ENCODE data around the gene PLAA.

Gene PLAA

GRCh38 chr9:26947736-26948135 lies 694 bp upstream of the PLAA start:
- H3K27me3 Mint-ChIP-seq = no peaks in the 10 kb centered on the region
- H3K27ac Mint-ChIP-seq = peak overlapping the region; percentile 99
- no peaks in the 10 kb centered on the region for H3K36me3 Mint-ChIP-seq
- H3K4me3 Mint-ChIP-seq = peak overlapping the region; percentile 97
- H3K9me3 Mint-ChIP-seq = no peaks in the 10 kb centered on the region
- peaks cover 45% of the 10 kb centered on the region for H3K4me1 Mint-ChIP-seq

GRCh38 chr9:26945591-26945990 lies 1.5 kb downstream of the PLAA start:
- H3K4me3 Mint-ChIP-seq = peak overlapping the region; percentile 97
- no peak overlapping the region for H3K27ac Mint-ChIP-seq
- peaks cover 66% of the 10 kb centered on the region for H3K4me1 Mint-ChIP-seq
- peaks cover 6% of the 10 kb centered on the region for H3K36me3 Mint-ChIP-seq
- H3K9me3 Mint-ChIP-seq = no peaks in the 10 kb centered on the region
- no peaks in the 10 kb centered on the region for H3K27me3 Mint-ChIP-seq

- H3K4me3 Mint-ChIP-seq = peak overlapping the region; percentile 42
- H3K27ac Mint-ChIP-seq = peak overlapping the region; percentile 18
- H3K4me1 Mint-ChIP-seq = peaks cover 91% of the 10 kb centered on the region
- no peaks in the 10 kb centered on the region for H3K27me3 Mint-ChIP-seq
- peaks cover 19% of the 10 kb centered on the region for H3K36me3 Mint-ChIP-seq
- peaks cover 8% of the 10 kb centered on the region for H3K9me3 Mint-ChIP-seq
These were observed 6.3 kb downstream of the PLAA start for GRCh38 chr9:26940779-26941178.

GRCh38 chr9:26939955-26940711 lies 6.9 kb downstream of the PLAA start:
- Mint-ChIP-seq H3K4me1 (peaks cover 91% of the 10 kb centered on the region), H3K27ac (peak overlapping the region; percentile 18), H3K4me3 (peak overlapping the region; percentile 42), H3K36me3 (peaks cover 19% of the 10 kb centered on the region), H3K27me3 (no peaks in the 10 kb centered on the region), H3K9me3 (peaks cover 8% of the 10 kb centered on the region)

GRCh38 chr9:26937816-26938371 lies 9.1 kb downstream of the PLAA start:
- peak overlapping the region; percentile 40 for H3K4me3 Mint-ChIP-seq

GRCh38 chr9:26935847-26936246 lies 11.2 kb downstream of the PLAA start:
- H3K27me3 Mint-ChIP-seq = no peaks in the 10 kb centered on the region
- peaks cover 19% of the 10 kb centered on the region for H3K36me3 Mint-ChIP-seq
- no peak overlapping the region for H3K4me3 Mint-ChIP-seq
- peaks cover 8% of the 10 kb centered on the region for H3K9me3 Mint-ChIP-seq
- no peak overlapping the region for H3K27ac Mint-ChIP-seq
- H3K4me1 Mint-ChIP-seq = peaks cover 55% of the 10 kb centered on the region

More at GRCh38 chr9:26937816-26938371, 9.1 kb downstream of the PLAA start:
- Mint-ChIP-seq H3K36me3 (peaks cover 21% of the 10 kb centered on the region), H3K27me3 (no peaks in the 10 kb centered on the region), H3K9me3 (peaks cover 8% of the 10 kb centered on the region), H3K27ac (no peak overlapping the region), H3K4me1 (peaks cover 76% of the 10 kb centered on the region)

- no peaks in the 10 kb centered on the region for H3K9me3 Mint-ChIP-seq
- peaks cover 4% of the 10 kb centered on the region for H3K4me1 Mint-ChIP-seq
- H3K27ac Mint-ChIP-seq = no peak overlapping the region
- peaks cover 24% of the 10 kb centered on the region for H3K36me3 Mint-ChIP-seq
- no peak overlapping the region for H3K4me3 Mint-ChIP-seq
- no peaks in the 10 kb centered on the region for H3K27me3 Mint-ChIP-seq
These were observed 18.0 kb downstream of the PLAA start for GRCh38 chr9:26928902-26929495.

- peaks cover 30% of the 10 kb centered on the region for H3K36me3 Mint-ChIP-seq
- H3K4me3 Mint-ChIP-seq = no peak overlapping the region
These were observed 21.4 kb downstream of the PLAA start for GRCh38 chr9:26925609-26926008.

GRCh38 chr9:26919698-26920097 lies 27.3 kb downstream of the PLAA start:
- Mint-ChIP-seq H3K36me3 (peaks cover 40% of the 10 kb centered on the region), H3K27ac (no peak overlapping the region), H3K9me3 (no peaks in the 10 kb centered on the region), H3K27me3 (no peaks in the 10 kb centered on the region), H3K4me3 (no peak overlapping the region), H3K4me1 (no peaks in the 10 kb centered on the region)

More at GRCh38 chr9:26925609-26926008, 21.4 kb downstream of the PLAA start:
- peaks cover 4% of the 10 kb centered on the region for H3K4me1 Mint-ChIP-seq
- H3K9me3 Mint-ChIP-seq = no peaks in the 10 kb centered on the region
- H3K27me3 Mint-ChIP-seq = no peaks in the 10 kb centered on the region
- no peak overlapping the region for H3K27ac Mint-ChIP-seq

- Mint-ChIP-seq H3K27ac (no peak overlapping the region), H3K4me3 (no peak overlapping the region), H3K36me3 (peaks cover 20% of the 10 kb centered on the region), H3K4me1 (no peaks in the 10 kb centered on the region), H3K27me3 (no peaks in the 10 kb centered on the region), H3K9me3 (no peaks in the 10 kb centered on the region)
These were observed 33.8 kb downstream of the PLAA start for GRCh38 chr9:26913138-26913668.

- no peaks in the 10 kb centered on the region for H3K27me3 Mint-ChIP-seq
- peaks cover 22% of the 10 kb centered on the region for H3K36me3 Mint-ChIP-seq
- no peak overlapping the region for H3K4me3 Mint-ChIP-seq
- no peaks in the 10 kb centered on the region for H3K4me1 Mint-ChIP-seq
- H3K27ac Mint-ChIP-seq = no peak overlapping the region
- no peaks in the 10 kb centered on the region for H3K9me3 Mint-ChIP-seq
These were observed 42.4 kb downstream of the PLAA start for GRCh38 chr9:26904671-26905070.

- H3K4me3 Mint-ChIP-seq = no peak overlapping the region
- H3K4me1 Mint-ChIP-seq = no peaks in the 10 kb centered on the region
- peaks cover 21% of the 10 kb centered on the region for H3K36me3 Mint-ChIP-seq
- H3K27me3 Mint-ChIP-seq = no peaks in the 10 kb centered on the region
- H3K27ac Mint-ChIP-seq = no peak overlapping the region
- no peaks in the 10 kb centered on the region for H3K9me3 Mint-ChIP-seq
These were observed 43.0 kb downstream of the PLAA start for GRCh38 chr9:26904070-26904469.

GRCh38 chr9:26893030-26893676 lies 53.9 kb downstream of the PLAA start:
- Mint-ChIP-seq H3K27ac (peak overlapping the region; percentile 100), H3K4me1 (peaks cover 28% of the 10 kb centered on the region), H3K9me3 (peaks cover 8% of the 10 kb centered on the region), H3K4me3 (peak overlapping the region; percentile 97), H3K36me3 (peaks cover 2% of the 10 kb centered on the region), H3K27me3 (no peaks in the 10 kb centered on the region)

GRCh38 chr9:26892251-26893029 lies 54.6 kb downstream of the PLAA start, which contains the start of gene CAAP1:
Gene CAAP1 (minus strand): TSS chr9:26892802. CDS start chr9:26892715, 87 bp downstream.
- H3K36me3 Mint-ChIP-seq = peaks cover 4% of the 10 kb centered on the region
- peak within 1 kb of the TSS; percentile 97 for H3K4me3 Mint-ChIP-seq
- no peaks in the 10 kb centered on the region for H3K27me3 Mint-ChIP-seq
- peaks cover 8% of the 10 kb centered on the region for H3K9me3 Mint-ChIP-seq
- H3K4me1 Mint-ChIP-seq = peaks cover 34% of the 10 kb centered on the region
- peak within 1 kb of the TSS; percentile 100 for H3K27ac Mint-ChIP-seq

- H3K4me3 Mint-ChIP-seq = peak overlapping the region; percentile 97
- peaks cover 8% of the 10 kb centered on the region for H3K9me3 Mint-ChIP-seq
- no peaks in the 10 kb centered on the region for H3K27me3 Mint-ChIP-seq
- peaks cover 4% of the 10 kb centered on the region for H3K36me3 Mint-ChIP-seq
- H3K27ac Mint-ChIP-seq = peak overlapping the region; percentile 100
- H3K4me1 Mint-ChIP-seq = peaks cover 34% of the 10 kb centered on the region
These were observed 55.3 kb downstream of the PLAA start for GRCh38 chr9:26891726-26892125.

All from activated naive CD4-positive, alpha-beta T cell treated with anti-CD3 and anti-CD28 coated beads, Interleukin-2, amount 50 U/mL, for 24 hours (primary cell).